Fibroblast of skin of abdomen (primary cell): ENCODE results near the gene SLC35C1.

Experiments used
- DNase-seq: peaks from one replicate; pipeline ENCODE4 v3.0.0-alpha.2; 2013

Gene SLC35C1

GRCh38 chr11:45846974-45847910 is 42.3 kb downstream of the SLC35C1 start, which contains the start of gene CRY2:
Gene CRY2, plus strand, starts transcription at chr11:45847475. Its CDS starts 16 bp downstream, at chr11:45847491.
- peak; percentile 97 for DNase-seq

GRCh38 chr11:45847911-45848316 is 43.0 kb downstream of the SLC35C1 start:
- DNase-seq: peak; percentile 52

- no peak for DNase-seq
These were observed 43.7 kb downstream of the SLC35C1 start for GRCh38 chr11:45848654-45849081.

- peak; percentile 71 for DNase-seq
These were observed 45.5 kb downstream of the SLC35C1 start for GRCh38 chr11:45850446-45850845.

DNA sequence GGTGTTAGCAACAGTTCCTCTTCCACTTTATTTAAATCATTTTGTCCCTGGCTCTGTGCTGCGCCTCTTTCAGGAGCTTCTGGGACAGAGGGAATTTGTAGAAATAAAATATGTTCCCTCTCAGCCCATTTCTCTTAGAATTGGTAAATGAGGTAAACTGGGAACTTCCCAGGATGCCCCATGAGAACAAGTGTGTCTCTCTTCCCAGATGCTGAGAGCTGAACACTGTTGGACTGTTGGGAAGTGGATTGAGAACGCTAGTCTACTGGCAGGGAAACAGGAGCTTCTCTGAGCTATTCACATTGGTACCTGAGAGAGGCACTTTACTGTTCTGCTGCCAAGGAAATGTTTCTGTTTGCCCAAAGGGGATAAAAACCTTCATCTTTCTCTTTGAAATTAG is 46.3 kb downstream of the SLC35C1 start:
- DNase-seq: no peak

GRCh38 chr11:45852018-45852711 is 47.2 kb downstream of the SLC35C1 start:
- DNase-seq: no peak

DNA sequence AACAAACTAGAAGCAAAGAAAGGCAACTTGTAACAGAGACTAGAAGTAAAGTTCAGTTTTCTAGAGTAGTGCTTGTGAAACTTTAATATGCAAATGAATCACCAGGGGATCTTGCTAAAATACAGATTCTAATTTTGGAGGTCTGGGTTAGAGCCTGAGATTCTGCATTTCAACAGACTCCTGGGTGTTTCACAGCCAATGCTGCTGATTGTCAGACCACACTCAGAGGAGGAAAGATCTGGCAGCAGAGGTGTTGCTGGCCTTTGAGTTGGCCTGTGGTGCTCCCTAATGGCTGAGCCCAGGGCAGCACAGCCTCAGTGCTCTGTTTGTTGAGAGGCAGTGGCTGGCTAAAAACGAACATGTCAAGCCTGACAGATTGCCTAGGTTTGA is 47.8 kb downstream of the SLC35C1 start:
- DNase-seq: no peak

DNA sequence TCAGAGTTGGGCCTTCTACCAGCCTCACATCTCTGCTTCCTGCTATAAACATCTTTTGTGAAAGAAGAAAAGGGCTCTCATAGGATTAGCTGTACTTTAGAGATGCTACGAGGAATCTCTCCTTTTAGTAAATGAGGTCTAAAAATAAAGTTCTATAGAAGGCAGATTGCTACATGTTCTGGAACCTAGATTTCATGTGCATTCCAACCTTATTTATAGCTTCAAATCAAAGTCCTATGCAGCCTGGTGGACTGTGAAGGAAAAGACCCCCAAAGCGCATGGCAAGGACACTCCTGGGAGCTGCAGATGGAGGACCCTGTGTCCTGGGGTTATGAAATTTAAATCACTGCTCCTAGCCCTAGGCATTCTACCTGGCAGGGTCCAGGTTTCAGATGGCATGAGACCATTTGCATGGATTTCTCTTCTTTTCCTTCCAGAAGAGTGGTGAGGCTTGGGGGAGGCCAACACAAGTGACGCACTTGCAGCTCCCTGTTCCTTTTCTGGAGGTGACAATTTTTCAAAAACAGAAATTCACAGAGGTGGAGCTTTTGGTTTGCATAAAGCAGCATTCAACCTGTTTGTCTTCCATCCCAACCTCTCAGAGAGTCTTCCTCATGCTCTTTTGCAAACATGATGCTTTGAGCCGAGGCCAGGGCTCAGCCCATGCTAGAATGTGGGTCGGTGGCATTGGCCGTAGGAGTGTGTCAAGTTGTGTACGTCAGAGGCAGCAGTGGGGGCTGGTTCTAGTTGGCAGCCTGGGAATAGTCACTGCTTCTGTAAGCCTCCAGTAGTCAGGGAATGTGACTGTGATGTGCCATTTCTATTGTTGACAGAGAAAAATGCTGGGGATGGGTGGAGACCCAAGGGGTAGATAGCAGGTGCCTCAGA is 48.6 kb downstream of the SLC35C1 start:
- no peak for DNase-seq

DNA sequence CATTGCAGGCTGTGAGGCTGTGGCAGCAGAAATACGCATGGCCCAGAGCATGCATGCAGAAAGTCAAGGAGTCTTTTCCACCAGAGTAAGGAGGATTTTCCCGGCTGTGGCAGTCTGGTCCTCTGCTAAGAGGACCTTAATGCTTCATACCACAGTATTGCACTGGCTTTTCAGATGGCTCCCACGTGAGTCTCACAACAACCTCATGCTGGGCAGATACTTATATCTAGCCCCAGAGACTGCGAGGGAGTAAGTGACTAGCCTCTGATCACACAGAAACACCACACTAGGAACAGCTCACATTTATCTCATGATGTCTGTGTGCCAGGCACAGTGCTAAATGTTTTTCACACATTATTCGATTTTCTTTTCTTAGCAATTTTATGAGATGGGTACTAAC is 50.4 kb downstream of the SLC35C1 start:
- DNase-seq: no peak

- DNase-seq: peak; percentile 85
These were observed 51.1 kb downstream of the SLC35C1 start for GRCh38 chr11:45856044-45856468.

GRCh38 chr11:45857961-45858474 is 53.1 kb downstream of the SLC35C1 start:
- peak; percentile 91 for DNase-seq

- DNase-seq: no peak
These were observed 53.9 kb downstream of the SLC35C1 start for GRCh38 chr11:45858751-45859398.

DNA sequence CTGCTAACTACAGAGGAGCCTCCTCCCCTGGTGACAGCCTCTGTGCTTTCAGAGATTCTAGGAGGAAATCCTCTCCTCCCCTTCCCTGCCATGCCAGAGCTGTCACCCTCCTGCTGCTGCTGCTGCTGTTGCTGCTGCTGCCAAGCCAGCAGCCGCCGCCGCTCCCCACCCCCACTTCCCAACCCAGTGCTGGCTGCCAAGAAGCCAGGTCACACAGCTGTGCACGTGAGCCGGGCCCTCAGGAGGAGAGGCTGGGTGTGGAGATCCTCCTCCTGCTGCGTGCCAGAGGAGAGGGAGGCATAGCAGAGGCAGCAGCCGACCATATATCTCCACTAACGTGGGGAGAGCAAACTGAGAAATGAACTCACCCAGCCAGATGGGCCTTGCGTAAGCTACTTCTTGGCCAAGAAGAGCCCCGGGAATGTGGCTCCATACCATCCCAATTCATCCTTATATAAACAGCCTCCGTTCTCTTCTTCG is 54.8 kb downstream of the SLC35C1 start:
- peak; percentile 99 for DNase-seq

DNA sequence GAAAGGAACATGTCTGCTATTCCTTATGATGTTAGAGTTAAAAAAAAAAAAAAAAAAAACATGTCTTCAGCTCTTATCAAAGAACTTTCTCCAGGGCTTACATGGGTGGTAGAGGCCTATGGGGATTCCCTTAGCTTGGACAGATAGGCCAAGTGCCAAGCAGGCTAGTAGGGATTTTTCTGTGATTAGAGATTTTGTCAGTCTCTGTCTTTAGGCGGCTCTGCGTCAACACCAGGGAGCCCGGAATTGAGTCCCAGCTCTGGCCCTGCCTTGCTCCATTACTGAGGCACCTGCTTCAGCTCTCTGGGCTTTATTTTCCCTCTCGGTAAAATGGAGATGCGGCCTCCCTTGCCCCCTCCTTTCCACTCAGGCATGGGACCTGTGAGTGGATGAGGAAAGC is 55.4 kb downstream of the SLC35C1 start:
- no peak for DNase-seq

DNA sequence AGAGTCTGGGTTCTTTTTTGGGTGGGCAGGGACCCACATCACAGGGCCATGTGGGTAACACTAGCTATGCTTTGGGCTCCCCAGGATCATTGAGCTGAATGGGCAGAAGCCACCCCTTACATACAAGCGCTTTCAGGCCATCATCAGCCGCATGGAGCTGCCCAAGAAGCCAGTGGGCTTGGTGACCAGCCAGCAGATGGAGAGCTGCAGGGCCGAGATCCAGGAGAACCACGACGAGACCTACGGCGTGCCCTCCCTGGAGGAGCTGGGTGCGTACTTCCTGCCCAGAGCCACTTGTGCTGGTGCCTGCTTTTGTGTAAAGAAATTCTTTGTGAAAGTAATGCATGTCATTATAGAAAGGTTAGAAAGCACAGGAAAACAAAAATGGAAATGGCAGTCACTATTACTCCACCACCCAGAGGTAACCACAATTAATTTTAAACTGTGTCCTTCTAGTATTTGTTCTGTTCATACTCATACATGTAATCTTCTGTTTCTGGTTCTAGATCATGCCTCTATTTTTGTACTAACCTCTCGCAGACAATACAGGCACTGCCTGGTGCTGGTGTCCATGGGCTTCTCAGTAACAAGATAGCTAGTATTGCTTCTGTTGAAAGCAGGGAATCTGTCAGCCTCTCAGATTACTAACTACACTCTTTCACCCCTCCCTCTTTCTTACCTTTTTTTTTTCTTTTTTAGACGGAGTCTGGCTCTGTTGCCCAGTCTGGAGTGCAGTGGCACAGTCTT is 56.0 kb downstream of the SLC35C1 start:
- no peak for DNase-seq
